ENCODE results near the gene LTBP2.

DNA sequence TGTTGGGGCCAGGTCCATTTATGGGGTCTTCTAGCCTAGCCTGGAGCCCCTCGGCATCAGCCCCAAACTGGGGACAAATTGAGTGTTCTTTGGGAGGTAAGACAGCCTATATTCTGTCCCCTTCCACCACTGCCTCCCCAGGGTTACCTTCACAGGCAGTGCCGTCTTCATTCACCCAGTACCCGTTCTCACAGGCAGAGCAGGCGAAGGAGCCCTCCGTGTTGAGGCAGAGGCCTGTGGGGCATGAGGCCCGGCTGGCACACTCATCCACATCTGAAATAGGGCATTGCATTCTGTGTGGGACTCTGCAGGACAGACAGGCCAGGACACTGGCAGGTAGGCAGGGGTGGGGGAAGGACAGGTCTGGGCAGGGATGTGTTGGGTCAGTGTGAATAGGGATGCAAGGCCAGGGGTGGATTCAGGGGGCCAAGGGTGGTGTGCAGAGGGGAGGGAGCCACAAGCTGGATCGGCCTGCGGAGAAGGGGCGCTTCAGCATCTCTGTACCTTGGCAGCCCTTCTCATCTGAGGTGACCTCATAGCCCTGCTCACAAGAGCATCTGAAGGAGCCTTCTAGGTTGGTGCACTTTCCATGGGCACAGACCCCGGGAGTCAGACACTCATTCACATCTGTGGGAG lies 102.3 kb downstream of the LTBP2 start:
- TF ChIP-seq ZNF514 (tag by site-specific recombination; IDR thresholded peaks at IDR 0.05) (no peak), ZNF37A (tag by site-specific recombination; IDR thresholded peaks at IDR 0.05) (no peak)
- TF ChIP-seq, protein P1, sequence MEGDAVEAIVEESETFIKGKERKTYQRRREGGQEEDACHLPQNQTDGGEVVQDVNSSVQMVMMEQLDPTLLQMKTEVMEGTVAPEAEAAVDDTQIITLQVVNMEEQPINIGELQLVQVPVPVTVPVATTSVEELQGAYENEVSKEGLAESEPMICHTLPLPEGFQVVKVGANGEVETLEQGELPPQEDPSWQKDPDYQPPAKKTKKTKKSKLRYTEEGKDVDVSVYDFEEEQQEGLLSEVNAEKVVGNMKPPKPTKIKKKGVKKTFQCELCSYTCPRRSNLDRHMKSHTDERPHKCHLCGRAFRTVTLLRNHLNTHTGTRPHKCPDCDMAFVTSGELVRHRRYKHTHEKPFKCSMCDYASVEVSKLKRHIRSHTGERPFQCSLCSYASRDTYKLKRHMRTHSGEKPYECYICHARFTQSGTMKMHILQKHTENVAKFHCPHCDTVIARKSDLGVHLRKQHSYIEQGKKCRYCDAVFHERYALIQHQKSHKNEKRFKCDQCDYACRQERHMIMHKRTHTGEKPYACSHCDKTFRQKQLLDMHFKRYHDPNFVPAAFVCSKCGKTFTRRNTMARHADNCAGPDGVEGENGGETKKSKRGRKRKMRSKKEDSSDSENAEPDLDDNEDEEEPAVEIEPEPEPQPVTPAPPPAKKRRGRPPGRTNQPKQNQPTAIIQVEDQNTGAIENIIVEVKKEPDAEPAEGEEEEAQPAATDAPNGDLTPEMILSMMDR (tag by site-specific recombination; IDR thresholded peaks at IDR 0.05): no peak
